CD14-positive monocyte (primary cell): ENCODE data around the gene MCM3AP. TPM values are rescaled to one million over a fixed set of nuclear protein-coding genes. Genes with fewer than 3 reads are reported as not detected.

Experiments used
- DNase-seq, 3 donors: peaks; one replicate each; pipeline ENCODE4 v3.0.0-alpha.2; 2011 to 2022
- H2AFZ ChIP-seq: 2 replicates; pipeline ENCODE4 v1.6.0; 2012; ENCODE audit warnings: mild to moderate bottlenecking, low read depth, low read length, inconsistent platforms; ENCODE audit not compliant: insufficient read depth, poor library complexity, severe bottlenecking
- H3K27ac ChIP-seq, 2 donors: 1 replicate in 1 of 2; 2 replicates in 1 of 2; pipeline ENCODE4 v1.5.1; 2012 to 2013; ENCODE audit warnings: low read length in 2 of 2, control low read depth in 1 of 2, inconsistent platforms in 1 of 2, low read depth in 1 of 2, mild to moderate bottlenecking in 1 of 2
- H3K27me3 ChIP-seq, 2 donors: one replicate each; pipeline versions ENCODE4 v1.6.0 to v1.6.1; 2011 to 2013; ENCODE audit warnings: low read length in 2 of 2; ENCODE audit not compliant: control insufficient read depth in 2 of 2, insufficient read depth in 2 of 2
- H3K36me3 ChIP-seq, 2 donors: replicated peaks in 1 of 2; 1 replicate in 1 of 2; 2 replicates in 1 of 2; pipeline versions ENCODE4 v1.5.1 to v1.6.1; 2012 to 2013; ENCODE audit warnings: low read length in 2 of 2, control low read depth in 1 of 2, inconsistent platforms in 1 of 2, mild to moderate bottlenecking in 1 of 2; ENCODE audit not compliant: insufficient read depth in 2 of 2, control insufficient read depth in 1 of 2
- H3K4me1 ChIP-seq, 2 donors: 1 replicate in 1 of 2; 2 replicates in 1 of 2; pipeline versions ENCODE4 v1.5.1 to v1.6.1; 2012 to 2013; ENCODE audit warnings: low read length in 2 of 2, control low read depth in 1 of 2, inconsistent platforms in 1 of 2, mild to moderate bottlenecking in 1 of 2, moderate library complexity in 1 of 2; ENCODE audit not compliant: insufficient read depth in 2 of 2, control insufficient read depth in 1 of 2
- H3K4me2 ChIP-seq: replicated peaks from 2 replicates; pipeline ENCODE3; 2012; ENCODE audit warnings: low read length, moderate library complexity, mild to moderate bottlenecking; ENCODE audit not compliant: poor library complexity, severe bottlenecking; ENCODE audit errors: extremely low read depth
- H3K4me3 ChIP-seq, 3 experiments: fragments of 200-600 bp in 1 of 3; sonication (generic) in 1 of 3; replicated peaks in 1 of 3; 1 replicate in 2 of 3; 2 replicates in 1 of 3; pipeline ENCODE4 v1.5.1; 2011 to 2013; ENCODE audit warnings: low read length in 3 of 3, mild to moderate bottlenecking in 3 of 3, control low read depth in 2 of 3, low read depth in 2 of 3, inconsistent platforms in 1 of 3, moderate library complexity in 1 of 3
- H3K79me2 ChIP-seq: 2 replicates; pipeline ENCODE4 v1.6.0; 2012; ENCODE audit warnings: mild to moderate bottlenecking, control low read depth, inconsistent platforms, low read length, moderate library complexity; ENCODE audit not compliant: insufficient read depth
- H3K9ac ChIP-seq: 2 replicates; pipeline ENCODE4 v1.6.0; 2017; ENCODE audit warnings: low read length, mild to moderate bottlenecking; ENCODE audit not compliant: insufficient read depth, poor library complexity, severe bottlenecking
- H3K9me3 ChIP-seq, 2 donors: replicated peaks in 1 of 2; 1 replicate in 1 of 2; 2 replicates in 1 of 2; pipeline versions ENCODE4 v1.5.1 to v1.6.1; 2012 to 2013; ENCODE audit warnings: low read length in 2 of 2, control low read depth in 1 of 2; ENCODE audit not compliant: control insufficient read depth in 1 of 2, insufficient read depth in 1 of 2
- H4K20me1 ChIP-seq: 2 replicates; pipeline ENCODE4 v1.6.0; 2012; ENCODE audit warnings: mild to moderate bottlenecking, low read length, control low read depth, moderate library complexity; ENCODE audit not compliant: insufficient read depth
- H3K27ac Mint-ChIP-seq, 7 donors: one replicate each; pipeline ENCODE4 v1.8.0; 2020; ENCODE audit warnings: mild to moderate bottlenecking in 7 of 7, mixed read lengths in 7 of 7, moderate library complexity in 6 of 7, inconsistent platforms in 2 of 7
- H3K27me3 Mint-ChIP-seq, 3 donors: one replicate each; pipeline ENCODE4 v1.8.0; 2021 to 2022; ENCODE audit warnings: low read depth in 3 of 3, mild to moderate bottlenecking in 3 of 3, mixed read lengths in 3 of 3, moderate library complexity in 3 of 3, inconsistent platforms in 1 of 3
- H3K36me3 Mint-ChIP-seq, 2 donors: one replicate each; pipeline ENCODE4 v1.8.0; 2020; ENCODE audit warnings: mixed read lengths in 2 of 2, inconsistent platforms in 1 of 2, mild to moderate bottlenecking in 1 of 2
- H3K4me1 Mint-ChIP-seq: one replicate; pipeline ENCODE4 v1.8.0; 2020; ENCODE audit warnings: mild to moderate bottlenecking, mixed read lengths
- H3K4me3 Mint-ChIP-seq, 2 donors: one replicate each; pipeline ENCODE4 v1.8.0; 2020; ENCODE audit warnings: mild to moderate bottlenecking in 2 of 2, mixed read lengths in 2 of 2, moderate library complexity in 1 of 2
- H3K9me3 Mint-ChIP-seq, 7 donors: one replicate each; pipeline ENCODE4 v1.8.0; 2020 to 2022; ENCODE audit warnings: mixed read lengths in 7 of 7, mild to moderate bottlenecking in 6 of 7, moderate library complexity in 6 of 7, inconsistent platforms in 2 of 7
- CTCF ChIP-seq: fragments of 200-600 bp; IDR thresholded peaks from one replicate; pipeline ENCODE4 v1.8.0; 2022; ENCODE audit warnings: antibody characterized with exemption, mild to moderate bottlenecking
- WGBS: methylation state at CpG from one replicate; pipeline ENCODE4 v1.1.5; 2013; ENCODE audit warnings: missing lambda C conversion rate; ENCODE audit not compliant: insufficient coverage; 5-methylcytosine and 5-hydroxymethylcytosine counted together
- intact Hi-C, 2 donors: fragments of 100-400 bp; cut with micrococcal nuclease; formaldehyde crosslinking; loops; one replicate each; pipeline versions ENCODE4 v1.15.0 to v1.15.1; 2023
- polyA plus RNA-seq, 3 donors: library from polyadenylated mRNA; depleted of rRNA in 1 of 3; unstranded in 2 of 3; stranded (reverse) in 1 of 3; fragments of 300-500 nt in 2 of 3; fragments of >200 nt in 1 of 3; fragmentation: Illumina TruSeq in 2 of 3; gene quantifications; 1 replicate in 2 of 3; 2 replicates in 1 of 3; pipeline ENCODE4 v1.2.3, GENCODE V29; 2012 to 2021

The MCM3AP gene
- polyA plus RNA-seq, 3 donors: 30.9 to 62.4 (median 32.7) TPM

GRCh38 chr21:46211376-46211775, 74.0 kb downstream of the MCM3AP start:
- Histone ChIP-seq H3K27me3 (no peaks in the 10 kb centered on the region), H3K9ac (no peak overlapping the region), H3K36me3 (peaks cover 0 to 8% of the 10 kb centered on the region in 2 donors), H3K4me2 (no peak overlapping the region), H2AFZ (no peak overlapping the region), H3K27ac (no peak overlapping the region), H3K79me2 (no peaks in the 10 kb centered on the region), H3K4me1 (no peaks in the 10 kb centered on the region), H4K20me1 (no peaks in the 10 kb centered on the region), H3K9me3 (no peaks in the 10 kb centered on the region), H3K4me3 (no peak overlapping the region)
- DNase-seq: no peak
- Mint-ChIP-seq H3K36me3 (peaks cover 21 to 37% of the 10 kb centered on the region in 2 donors), H3K27ac (peak overlapping the region in 1 of 7 donors; percentile 1), H3K27me3 (peaks cover 0 to 4% (median 0%) of the 10 kb centered on the region in 3 donors), H3K4me3 (no peak overlapping the region), H3K4me1 (no peaks in the 10 kb centered on the region), H3K9me3 (peaks cover 0 to 2% (median 0%) of the 10 kb centered on the region in 7 donors)
- no peak for TF ChIP-seq CTCF
- 98% methylated on average over 5 of the region's 7 CpGs for WGBS
- intact Hi-C loops: no loop called here

GRCh38 chr21:46210378-46211136, 74.9 kb downstream of the MCM3AP start:
- H3K4me1 Mint-ChIP-seq: no peaks in the 10 kb centered on the region
- no peaks in the 10 kb centered on the region for H3K79me2 ChIP-seq
- no peak overlapping the region for H3K4me2 ChIP-seq
- H3K36me3 ChIP-seq: peaks cover 0 to 15% of the 10 kb centered on the region in 2 donors
- no peak overlapping the region for H3K27ac Mint-ChIP-seq
- peaks cover 0 to 2% (median 0%) of the 10 kb centered on the region in 7 donors for H3K9me3 Mint-ChIP-seq
- no peak overlapping the region for H3K4me3 ChIP-seq
- H3K4me1 ChIP-seq: no peaks in the 10 kb centered on the region
- no peak overlapping the region for H2AFZ ChIP-seq
- H3K4me3 Mint-ChIP-seq: no peak overlapping the region
- no peaks in the 10 kb centered on the region for H3K27me3 ChIP-seq
- intact Hi-C loops: no loop called here
- H3K9ac ChIP-seq: no peak overlapping the region
- H4K20me1 ChIP-seq: no peaks in the 10 kb centered on the region
- no peak for TF ChIP-seq CTCF
- 93% methylated on average over 11 of the region's 16 CpGs for WGBS
- no peak for DNase-seq
- no peaks in the 10 kb centered on the region for H3K9me3 ChIP-seq
- peaks cover 27 to 39% of the 10 kb centered on the region in 2 donors for H3K36me3 Mint-ChIP-seq
- H3K27ac ChIP-seq: no peak overlapping the region
- peaks cover 0 to 3% (median 0%) of the 10 kb centered on the region in 3 donors for H3K27me3 Mint-ChIP-seq
